HG02943 (cell line): ENCODE data around the gene CARMIL3.
"Not testable (repeated sequence)": the region's sequence is repeated elsewhere in the genome, so short reads cannot be mapped to it uniquely, and the experiment has no call there.

ENCODE experiments used
- ATAC-seq: cut with Tn5 transposase; IDR thresholded peaks from one replicate; pipeline ENCODE4 v1.9.1; 2021; ENCODE audit warnings: mild to moderate bottlenecking, low read depth, moderate library complexity; ENCODE audit not compliant: unreplicated experiment

CARMIL3 gene

DNA sequence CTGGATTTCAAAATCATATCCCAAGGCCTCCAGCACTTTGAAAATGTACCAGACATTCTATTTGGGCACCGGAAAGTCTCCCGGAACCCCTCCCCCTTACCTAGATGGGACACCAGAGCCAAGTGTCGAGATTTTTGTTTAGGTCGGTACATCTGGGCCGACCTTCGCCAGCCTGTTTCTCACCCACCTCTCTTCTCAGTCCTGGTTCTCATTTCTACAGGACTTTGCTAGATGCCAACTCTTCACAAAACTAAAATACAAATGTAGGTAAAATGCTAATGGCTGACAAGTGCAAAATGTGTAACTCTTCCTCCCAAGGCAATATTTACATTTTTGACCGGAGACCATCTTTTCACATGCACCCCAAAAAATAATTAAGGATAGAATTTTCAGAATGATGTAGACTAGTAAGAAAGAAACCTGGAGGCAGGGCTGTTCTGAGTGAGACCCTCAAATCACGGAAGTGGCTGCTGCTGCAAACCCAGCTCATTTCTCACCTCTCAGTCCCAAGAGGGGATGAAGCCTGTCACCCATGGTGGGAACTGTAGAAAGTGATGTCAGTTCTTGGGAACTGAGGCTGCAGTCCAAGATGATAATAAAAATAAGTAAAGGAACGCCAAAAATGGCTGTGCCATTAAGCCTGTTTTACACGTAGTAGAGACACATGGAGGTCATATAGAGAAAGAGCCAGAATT lies 14.7 kb upstream of the CARMIL3 start:
- not testable (repeated sequence) for ATAC-seq

DNA sequence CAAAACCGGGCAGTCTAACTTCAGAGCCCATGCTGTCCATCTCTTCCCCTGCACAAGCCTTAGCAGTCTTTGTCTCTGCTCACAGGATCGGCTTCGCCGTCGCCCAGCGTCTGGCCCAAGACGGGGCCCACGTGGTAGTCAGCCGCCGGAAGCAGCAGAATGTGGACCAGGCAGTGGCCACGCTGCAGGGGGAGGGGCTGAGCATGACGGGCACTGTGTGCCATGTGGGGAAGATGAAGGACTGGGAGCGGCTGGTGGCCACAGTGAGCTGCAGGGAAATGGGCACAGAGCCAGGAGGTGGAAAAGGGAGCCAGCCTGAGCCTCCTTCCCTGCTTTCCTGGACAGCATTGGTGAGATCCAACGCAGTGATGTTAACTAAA lies 14.2 kb upstream of the CARMIL3 start:
- no peak for ATAC-seq

DNA sequence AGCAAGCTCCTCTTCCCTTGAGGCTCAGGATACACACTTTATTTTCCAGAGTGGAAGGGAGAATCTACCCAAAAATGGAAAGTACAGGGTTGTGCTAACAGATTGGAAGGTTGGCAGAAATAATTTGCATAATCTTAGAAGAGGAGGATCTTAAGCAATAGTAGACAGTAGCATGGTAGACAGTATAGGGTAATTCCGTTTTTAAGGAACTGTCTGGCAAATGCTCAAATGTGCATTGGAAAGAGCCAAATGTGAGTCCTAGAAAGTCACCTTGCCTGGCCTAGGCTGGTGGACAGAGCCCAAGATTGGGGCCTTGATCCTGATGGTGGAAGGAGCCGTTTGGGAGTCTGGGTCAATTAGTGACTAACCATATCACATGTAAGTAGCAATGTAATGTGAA lies 13.1 kb upstream of the CARMIL3 start:
- no peak for ATAC-seq

DNA sequence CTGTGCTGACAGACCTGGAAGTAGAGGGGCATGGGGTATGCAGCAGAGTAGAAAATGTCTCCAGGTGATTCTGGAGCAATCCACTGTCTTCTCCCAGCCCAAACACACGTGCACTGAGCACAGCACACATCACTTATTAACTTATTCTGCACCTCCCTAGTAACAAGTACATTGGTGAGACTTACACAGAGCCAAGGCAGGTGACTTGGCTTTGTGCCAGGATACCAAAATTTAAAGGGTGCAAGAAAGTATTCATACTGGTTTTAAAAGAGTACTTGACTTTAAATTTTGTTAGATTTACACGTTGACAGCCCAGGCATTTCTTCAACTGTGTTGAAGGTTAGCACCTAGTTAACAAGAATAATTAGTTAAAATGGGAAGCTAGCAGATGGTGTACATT lies 11.1 kb upstream of the CARMIL3 start:
- no peak for ATAC-seq

DNA sequence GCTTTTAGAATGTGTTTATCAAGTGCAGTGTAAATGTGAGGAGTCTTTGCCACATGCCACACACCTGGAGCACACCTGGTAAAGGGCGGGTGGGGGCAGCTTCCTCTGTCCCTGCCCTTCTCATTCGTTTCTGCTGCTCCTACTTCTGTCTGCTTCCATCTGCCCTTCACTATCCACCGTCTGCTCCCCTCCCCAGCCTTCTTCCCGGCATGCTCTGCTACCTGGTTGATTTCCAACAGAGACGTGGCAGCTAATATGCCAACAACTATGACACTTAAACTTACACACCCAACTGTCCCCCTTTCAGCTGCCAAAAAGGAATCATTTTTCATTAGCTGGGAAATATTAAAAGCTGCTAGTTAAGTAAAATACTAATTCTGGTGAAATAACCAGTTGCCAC lies 9.1 kb upstream of the CARMIL3 start:
- no peak for ATAC-seq

DNA sequence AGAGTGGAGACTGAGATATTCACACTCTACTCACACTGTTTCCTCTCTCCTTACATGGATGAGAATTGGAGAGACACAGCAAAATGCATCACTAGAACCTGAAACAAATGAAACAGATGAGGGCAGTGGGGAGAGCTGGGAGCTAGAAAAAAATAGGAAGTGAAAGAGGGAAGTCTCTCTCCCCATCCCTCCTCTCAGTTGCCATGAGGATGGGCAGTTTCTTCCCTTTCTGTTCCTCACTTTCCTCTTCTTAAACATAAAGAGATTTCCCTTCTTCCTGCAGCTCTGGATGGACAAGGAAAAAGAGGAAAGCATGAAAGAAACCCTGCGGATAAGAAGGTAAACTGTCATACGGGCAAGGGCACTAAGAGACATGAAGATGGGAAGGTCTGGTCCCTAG lies 2.8 kb upstream of the CARMIL3 start:
- not testable (repeated sequence) for ATAC-seq

DNA sequence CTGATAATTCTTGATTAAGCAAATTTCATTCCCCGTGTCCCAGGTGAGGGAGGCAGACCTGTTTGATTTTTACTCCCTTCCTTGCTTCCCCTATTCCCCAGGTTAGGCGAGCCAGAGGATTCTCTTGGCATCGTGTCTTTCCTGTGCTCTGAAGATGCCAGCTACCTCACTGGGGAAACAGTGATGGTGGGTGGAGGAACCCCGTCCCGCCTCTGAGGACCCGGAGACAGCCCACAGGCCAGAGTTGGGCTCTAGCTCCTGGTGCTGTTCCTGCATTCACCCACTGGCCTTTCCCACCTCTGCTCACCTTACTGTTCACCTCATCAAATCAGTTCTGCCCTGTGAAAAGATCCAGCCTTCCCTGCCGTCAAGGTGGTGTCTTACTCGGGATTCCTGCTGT lies 1.1 kb upstream of the CARMIL3 start:
- ATAC-seq, result not testable (repeated sequence)

DNA sequence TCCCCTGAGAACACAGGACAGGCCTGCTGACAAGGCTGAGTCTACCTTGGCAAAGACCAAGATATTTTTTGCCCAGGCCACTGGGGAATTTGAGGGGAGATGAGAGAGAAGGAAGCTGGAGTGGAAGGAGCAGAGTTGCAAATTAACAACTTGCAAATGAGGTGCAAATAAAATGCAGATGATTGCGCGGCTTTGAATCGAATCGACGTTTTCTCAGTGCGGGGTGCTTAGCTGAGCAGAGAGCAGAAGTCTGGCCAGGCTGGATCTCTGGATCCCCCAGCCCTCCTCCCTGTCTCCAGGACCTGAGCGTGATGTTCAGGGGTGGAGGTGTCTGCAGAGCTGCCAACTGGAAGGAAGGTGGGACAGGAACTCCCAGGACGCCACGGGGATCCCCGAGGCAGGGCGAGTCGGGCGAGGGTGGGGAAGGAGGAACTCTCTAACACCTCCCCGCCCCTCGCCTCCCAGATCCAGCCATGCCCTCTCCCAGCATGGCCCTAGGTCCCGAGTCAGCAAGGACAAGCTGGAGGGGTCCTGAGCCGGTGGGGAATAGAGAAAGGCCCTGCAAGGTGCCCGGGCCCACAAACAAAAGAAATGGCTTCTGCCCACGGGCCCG lies 527 bp upstream of the CARMIL3 start:
- ATAC-seq, result peak; percentile 14

DNA sequence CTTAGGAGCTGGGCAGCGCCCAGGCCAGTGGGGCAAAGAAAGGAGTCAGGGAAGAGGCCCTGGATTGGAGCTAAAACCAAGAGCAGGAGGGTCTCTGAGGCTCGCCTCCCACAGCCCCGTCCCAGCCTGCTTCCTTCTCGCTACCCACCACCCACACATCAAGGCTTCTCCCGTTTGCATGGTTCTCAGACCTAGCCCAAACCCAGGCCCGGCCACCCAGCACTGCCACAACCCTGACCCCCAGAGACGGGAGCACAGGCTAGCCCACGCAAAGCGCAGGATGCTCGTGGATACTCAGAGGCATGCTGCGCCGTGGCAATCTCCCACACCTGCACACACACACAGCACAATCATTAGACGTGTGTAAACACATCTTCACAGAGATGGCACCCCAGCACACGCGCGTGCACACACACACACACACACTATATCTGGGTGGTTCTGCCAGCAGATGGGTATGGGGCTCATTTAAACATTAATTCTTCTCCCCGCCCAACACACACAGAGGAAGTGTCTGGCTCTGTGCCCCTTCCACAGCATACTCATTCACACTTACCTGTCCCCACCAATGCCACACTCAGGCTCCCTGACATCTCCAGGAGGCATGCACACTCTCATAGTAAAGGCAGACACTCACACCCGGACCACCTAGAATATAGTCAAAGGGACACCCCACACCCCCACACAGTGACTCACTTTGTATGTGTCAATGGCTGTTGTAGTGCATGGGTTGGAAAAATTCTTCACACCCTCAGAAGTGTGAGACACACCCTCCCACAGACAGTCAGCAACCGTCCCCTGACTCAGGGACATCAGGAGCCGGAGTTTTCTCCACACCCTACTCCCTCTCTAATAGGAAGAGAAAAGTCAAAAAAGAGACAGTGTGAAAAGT lies 1.1 kb downstream of the CARMIL3 start:
- ATAC-seq, result no peak

DNA sequence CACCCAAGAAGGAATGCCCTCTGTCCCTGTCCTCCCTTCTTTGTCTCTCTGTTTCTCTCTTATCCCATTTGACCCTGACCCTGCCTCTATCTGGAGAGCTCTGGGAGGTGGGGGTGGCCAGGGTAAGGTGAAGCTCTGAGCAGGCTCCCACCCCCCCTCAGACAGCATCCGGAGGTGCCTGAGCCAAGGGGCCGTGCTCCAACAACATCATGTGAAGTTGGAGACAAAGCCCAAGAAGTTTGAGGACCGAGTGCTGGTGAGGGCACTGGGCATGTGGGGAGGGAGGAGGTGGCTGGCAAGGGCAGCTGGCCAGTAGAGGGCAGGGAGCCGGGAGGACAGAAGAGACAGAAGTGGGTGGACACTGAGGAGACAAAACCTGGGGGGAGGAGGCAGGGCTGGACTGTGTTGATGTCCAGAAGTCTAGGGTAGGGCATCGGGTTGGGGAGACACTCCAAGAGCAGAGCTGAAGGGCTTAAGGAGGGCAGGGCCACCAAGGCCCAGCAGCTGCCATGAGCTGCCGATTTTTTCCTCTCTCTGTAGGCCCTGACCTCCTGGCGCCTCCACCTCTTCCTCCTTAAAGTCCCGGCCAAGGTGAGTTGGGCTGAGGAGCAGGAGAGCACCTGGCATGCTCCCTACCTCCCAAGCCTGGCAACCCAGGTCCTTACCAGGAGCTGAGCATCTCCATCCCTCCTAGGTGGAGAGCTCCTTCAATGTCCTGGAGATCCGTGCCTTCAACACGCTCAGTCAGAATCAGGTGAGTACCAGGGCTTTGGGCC lies 1.9 kb downstream of the CARMIL3 start:
- ATAC-seq, result no peak

DNA sequence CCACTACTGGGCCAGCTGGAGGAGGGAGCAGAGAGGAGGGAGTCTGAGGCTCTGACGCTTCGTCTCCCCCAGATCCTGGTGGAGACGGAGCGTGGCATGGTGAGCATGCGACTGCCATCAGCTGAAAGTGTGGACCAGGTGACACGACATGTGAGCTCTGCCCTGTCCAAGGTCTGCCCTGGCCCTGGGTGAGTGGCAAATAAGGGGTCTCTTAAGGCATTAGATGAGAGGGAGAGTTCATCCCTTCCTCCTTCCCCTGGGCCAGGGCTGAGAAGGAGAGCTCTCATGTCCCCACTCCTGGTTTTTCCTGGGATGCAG lies 2.5 kb downstream of the CARMIL3 start:
- no peak for ATAC-seq

DNA sequence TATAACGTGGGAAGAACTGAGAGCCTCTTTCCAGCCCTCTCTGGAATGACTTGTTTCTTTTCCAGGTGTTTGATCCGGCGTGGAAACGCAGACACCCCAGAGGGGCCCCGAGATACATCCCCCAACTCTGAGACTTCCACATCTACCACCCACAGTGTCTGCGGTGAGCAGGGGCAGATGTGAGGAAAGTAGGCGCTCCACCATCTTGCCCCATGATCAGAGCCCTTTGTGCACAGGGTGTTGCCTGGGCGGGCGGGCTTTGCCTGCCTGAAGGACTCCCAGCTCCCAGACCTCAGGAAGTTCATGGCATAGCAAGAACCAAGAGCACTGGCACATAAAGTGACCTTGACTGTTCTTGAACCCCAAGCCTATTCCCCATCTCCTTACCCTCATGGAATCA lies 2.8 kb downstream of the CARMIL3 start:
- no peak for ATAC-seq

DNA sequence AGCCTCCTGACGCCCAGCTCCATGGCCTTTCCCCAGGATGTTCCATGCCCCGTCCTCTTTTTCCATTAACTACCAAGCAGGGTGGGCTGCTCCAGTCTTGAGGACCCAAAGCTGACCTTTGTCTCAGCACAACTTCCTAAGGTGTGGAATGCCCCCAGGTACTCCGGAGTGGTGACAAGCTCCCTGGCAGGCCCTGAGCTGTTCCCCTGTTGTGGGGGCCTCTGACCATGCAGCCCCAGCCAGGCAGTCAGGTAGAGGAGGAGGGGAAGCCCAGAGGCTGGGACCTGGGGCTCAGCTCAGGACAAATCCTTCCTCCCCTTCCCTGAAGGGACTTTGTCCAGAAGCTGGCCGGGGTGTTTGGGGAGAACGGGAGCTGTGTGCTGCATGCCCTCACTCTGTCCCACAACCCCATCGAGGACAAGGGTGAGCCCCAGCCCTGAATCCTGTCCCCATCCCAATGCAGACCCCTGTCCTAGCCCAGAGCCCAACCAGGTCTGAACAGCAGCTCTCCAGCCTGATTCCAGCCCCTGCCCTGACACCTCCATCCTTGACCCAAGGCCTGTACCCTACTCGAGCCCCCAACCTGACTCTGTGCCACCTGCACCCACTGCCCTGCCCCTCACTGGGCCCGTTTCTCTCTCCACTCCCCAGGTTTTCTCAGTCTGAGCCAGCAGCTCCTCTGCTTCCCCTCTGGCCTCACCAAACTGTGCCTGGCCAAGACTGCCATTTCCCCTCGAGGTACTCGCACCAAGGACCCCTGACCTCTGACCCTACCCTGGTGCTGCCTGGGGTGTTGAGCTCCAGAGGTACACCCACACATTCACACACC lies 4.4 kb downstream of the CARMIL3 start:
- ATAC-seq, result no peak

DNA sequence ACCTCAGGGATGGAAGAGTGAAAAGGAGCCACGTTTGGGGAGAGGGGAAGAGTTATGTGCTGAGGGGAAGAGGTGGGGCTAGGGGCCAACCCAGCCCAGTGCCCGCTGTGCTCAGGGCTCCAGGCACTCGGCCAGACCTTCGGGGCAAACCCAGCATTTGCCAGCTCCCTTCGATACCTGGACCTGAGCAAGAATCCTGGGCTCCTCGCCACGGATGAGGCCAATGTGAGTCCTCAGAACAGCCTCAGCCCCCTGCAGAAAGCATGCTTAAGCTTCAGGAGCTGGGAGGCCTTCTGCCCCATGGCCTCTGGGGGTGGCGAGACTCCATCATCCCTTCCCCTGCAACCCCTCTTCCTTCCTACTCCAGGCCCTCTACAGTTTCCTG lies 5.0 kb downstream of the CARMIL3 start:
- no peak for ATAC-seq

DNA sequence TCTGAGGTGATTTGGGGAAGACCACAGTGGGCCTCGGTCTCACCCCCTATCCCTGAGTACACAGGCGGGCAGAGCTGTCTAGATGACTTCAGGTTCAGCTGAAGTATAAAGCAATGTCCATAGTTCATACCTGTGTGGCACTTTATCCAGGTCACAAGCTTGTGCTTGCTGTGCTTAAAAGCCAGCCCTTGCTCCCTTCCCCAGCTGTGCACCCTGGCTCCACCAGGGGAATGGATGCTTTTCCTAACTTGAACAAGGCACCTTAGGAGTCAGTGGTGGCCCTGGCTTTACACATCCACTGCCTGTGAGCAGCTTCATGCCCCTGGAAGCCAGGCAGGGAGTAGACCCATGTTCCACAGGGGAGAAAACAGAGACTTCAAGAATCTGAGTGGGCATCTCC lies 5.5 kb downstream of the CARMIL3 start:
- ATAC-seq, result no peak

DNA sequence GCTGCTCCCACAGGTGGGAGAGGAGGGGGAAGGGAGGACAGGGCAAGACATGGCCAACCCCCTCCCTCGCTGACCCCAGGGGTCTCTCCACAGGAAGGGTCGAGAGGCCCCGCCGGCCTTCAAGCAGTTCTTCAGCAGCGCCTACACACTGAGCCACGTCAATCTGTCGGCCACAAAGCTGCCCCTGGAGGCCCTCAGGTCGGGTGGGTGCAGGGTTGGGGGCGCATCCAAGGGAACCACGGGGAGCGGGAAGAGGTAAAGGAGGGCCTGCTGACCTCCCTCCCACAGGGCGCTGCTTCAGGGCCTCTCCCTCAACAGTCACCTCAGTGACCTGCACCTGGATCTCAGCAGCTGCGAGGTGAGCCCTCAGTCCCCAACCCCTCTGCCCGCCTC lies 6.1 kb downstream of the CARMIL3 start:
- ATAC-seq, result no peak

DNA sequence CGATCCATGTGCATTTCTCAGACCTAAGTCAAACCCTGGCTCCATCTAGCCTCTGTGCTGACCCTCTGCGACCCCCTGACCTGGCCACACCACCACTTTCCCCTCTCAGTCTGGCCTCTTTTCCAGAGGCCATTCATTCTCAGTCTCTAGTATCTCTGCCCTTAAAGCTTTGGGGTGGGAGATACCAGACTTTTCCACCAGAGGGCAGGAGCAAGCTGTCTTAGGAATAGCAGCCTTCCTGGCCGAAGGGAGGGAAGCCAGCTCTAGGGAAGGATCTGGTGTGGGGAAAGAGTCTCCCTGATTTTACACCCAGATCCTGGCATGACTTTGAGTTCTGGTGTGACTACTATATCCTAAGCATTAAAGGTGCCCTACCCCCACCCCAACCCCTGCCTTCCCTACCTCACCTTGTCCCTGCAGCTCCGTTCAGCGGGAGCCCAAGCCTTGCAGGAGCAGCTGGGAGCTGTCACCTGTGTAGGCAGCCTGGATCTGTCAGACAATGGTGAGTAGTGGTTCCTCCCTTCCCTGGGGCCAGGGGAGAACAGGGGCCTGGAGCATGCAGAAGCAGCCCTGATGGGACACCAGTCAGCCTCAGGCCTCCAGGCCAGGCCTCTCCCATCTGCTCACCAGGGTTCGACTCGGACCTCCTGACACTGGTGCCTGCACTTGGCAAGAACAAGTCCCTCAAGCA lies 6.6 kb downstream of the CARMIL3 start:
- no peak for ATAC-seq

DNA sequence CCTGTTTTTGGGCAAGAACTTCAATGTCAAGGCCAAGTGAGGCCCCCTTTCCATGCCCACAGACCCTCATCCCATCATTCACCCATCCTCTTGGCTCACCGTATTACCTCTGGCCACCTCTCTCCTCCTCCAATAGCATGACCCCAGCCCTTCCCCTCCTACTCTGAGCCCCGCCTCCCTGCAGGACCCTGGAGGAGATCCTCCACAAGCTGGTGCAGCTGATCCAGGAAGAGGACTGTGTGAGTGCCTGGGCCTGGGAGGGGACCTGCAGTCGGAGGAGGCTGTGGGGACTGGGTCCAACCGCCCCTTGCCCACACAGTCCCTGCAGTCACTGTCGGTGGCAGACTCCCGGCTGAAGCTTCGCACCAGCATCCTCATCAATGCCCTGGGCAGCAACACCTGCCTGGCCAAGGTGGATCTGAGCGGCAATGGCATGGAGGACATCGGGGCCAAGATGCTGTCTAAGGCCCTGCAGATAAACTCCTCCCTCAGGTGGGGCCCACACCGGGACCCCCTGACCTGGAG lies 7.2 kb downstream of the CARMIL3 start:
- ATAC-seq, result no peak

DNA sequence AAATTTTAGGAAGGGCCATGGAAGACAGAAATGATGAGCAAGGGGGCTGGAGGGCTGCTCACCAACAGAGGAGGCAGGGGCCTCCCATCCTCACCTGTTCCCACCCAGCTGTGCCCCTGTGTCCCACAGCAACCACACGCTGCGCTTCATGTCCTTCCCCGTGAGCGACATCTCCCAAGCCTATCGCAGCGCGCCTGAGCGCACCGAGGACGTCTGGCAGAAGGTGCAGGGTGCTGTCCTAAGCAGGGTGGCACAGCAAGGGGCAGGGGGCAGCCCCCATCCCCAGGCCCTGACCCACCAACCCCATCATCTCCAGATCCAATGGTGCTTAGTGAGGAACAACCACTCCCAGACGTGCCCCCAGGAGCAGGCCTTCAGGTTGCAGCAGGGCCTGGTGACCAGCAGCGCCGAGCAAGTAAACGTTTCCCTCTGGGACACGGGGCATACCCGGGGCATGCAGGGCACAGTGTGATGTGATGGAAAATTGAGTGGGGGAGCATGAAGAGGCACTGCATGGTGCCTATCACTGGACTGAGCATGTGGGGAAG lies 8.1 kb downstream of the CARMIL3 start:
- no peak for ATAC-seq
